WTC11 (cell line): ENCODE data around the gene UBR2. TPM values are rescaled to one million over a fixed set of nuclear protein-coding genes. Genes with fewer than 3 reads are reported as not detected.

Source experiments
- ATAC-seq: fragments of 200-7000 bp; cut with Tn5 transposase; 2 replicates; pipeline ENCODE4 v1.10.0; 2021; ENCODE audit warnings: mild to moderate bottlenecking, moderate library complexity
- CTCF ChIA-PET: fragments of 300-600 bp; sonication (Branson Sonifier 250); formaldehyde crosslinking; loops from one replicate; lab custom pipeline; 2021; ENCODE audit warnings: antibody characterized with exemption; lab: Charles Lee
- POLR2A ChIA-PET: fragments of 350-600 bp; sonication (Branson Sonifier 250); formaldehyde crosslinking; loops from one replicate; lab custom pipeline; 2021; ENCODE audit warnings: antibody characterized with exemption; lab: Charles Lee
- DNase-seq: peaks from one replicate; pipeline ENCODE4 v3.0.0; 2021; ENCODE audit warnings: low spot score
- H3K27ac Mint-ChIP-seq: 2 replicates; pipeline ENCODE4 v1.8.0; 2021; ENCODE audit warnings: mixed read lengths
- H3K27me3 Mint-ChIP-seq: 2 replicates; pipeline ENCODE4 v1.8.0; 2021; ENCODE audit warnings: low read depth, mild to moderate bottlenecking, moderate library complexity, mixed read lengths
- H3K36me3 Mint-ChIP-seq: 2 replicates; pipeline ENCODE4 v1.8.0; 2021; ENCODE audit warnings: mixed read lengths
- H3K4me1 Mint-ChIP-seq: 2 replicates; pipeline ENCODE4 v1.8.0; 2022; ENCODE audit warnings: mixed read lengths
- H3K4me3 Mint-ChIP-seq: 2 replicates; pipeline ENCODE4 v1.8.0; 2021; ENCODE audit warnings: mild to moderate bottlenecking, moderate library complexity, mixed read lengths
- H3K9me3 Mint-ChIP-seq: 2 replicates; pipeline ENCODE4 v1.8.0; 2021; ENCODE audit warnings: mixed read lengths
- AFF4 ChIP-seq: sonication (generic); formaldehyde crosslinking; IDR thresholded peaks from 2 replicates; pipeline ENCODE4 v1.8.1; 2023; ENCODE audit warnings: mild to moderate bottlenecking, missing genetic modification reagents, borderline replicate concordance
- E2F4 ChIP-seq: sonication (generic); formaldehyde crosslinking; IDR thresholded peaks from 2 replicates; pipeline ENCODE4 v1.8.1; 2022; ENCODE audit warnings: low read depth, mild to moderate bottlenecking, moderate library complexity, missing genetic modification reagents, borderline replicate concordance
- HMGA2 ChIP-seq: fragments of 250-450 bp; sonication (Bioruptor Pico); IDR thresholded peaks from 2 replicates; pipeline ENCODE4 v1.4.0; 2021; ENCODE audit warnings: mild to moderate bottlenecking, moderate library complexity
- KAT7 ChIP-seq: sonication (generic); formaldehyde crosslinking; IDR thresholded peaks from 2 replicates; pipeline ENCODE4 v1.8.1; 2023; ENCODE audit warnings: missing genetic modification reagents, mild to moderate bottlenecking, borderline replicate concordance
- NR1H2 ChIP-seq: sonication (generic); formaldehyde crosslinking; IDR thresholded peaks from 2 replicates; pipeline ENCODE4 v1.9.0; 2021; ENCODE audit warnings: mild to moderate bottlenecking, moderate library complexity, missing genetic modification reagents
- NR2C2 ChIP-seq: sonication (generic); formaldehyde crosslinking; IDR thresholded peaks from 2 replicates; pipeline ENCODE4 v1.8.0; 2022; ENCODE audit warnings: mild to moderate bottlenecking, missing genetic modification reagents
- NR3C1 ChIP-seq: sonication (generic); formaldehyde crosslinking; conservative IDR thresholded peaks from 2 replicates; pipeline ENCODE4 v1.8.1; 2023; ENCODE audit warnings: low read depth, mild to moderate bottlenecking, missing genetic modification reagents
- PRDM15 ChIP-seq: sonication (generic); formaldehyde crosslinking; IDR thresholded peaks from 2 replicates; pipeline ENCODE4 v1.8.0; 2022; ENCODE audit warnings: missing genetic modification reagents
- SMAD4 ChIP-seq: sonication (generic); formaldehyde crosslinking; IDR thresholded peaks from 2 replicates; pipeline ENCODE4 v1.8.0; 2022; ENCODE audit warnings: mild to moderate bottlenecking, missing genetic modification reagents
- SOX15 ChIP-seq: fragments of 250-450 bp; sonication (Bioruptor Pico); IDR thresholded peaks from 2 replicates; pipeline ENCODE4 v1.9.0; 2021; ENCODE audit warnings: mild to moderate bottlenecking
- SP1 ChIP-seq: sonication (generic); formaldehyde crosslinking; conservative IDR thresholded peaks from 2 replicates; pipeline ENCODE4 v1.8.1; 2022; ENCODE audit warnings: missing genetic modification reagents
- ZBTB43 ChIP-seq: sonication (generic); formaldehyde crosslinking; IDR thresholded peaks from 2 replicates; pipeline ENCODE4 v1.8.1; 2023; ENCODE audit warnings: mild to moderate bottlenecking, missing genetic modification reagents
- ZSCAN18 ChIP-seq: fragments of 250-450 bp; sonication (Bioruptor Pico); IDR thresholded peaks from 2 replicates; pipeline ENCODE4 v2.1.2; 2022; ENCODE audit warnings: mild to moderate bottlenecking, moderate library complexity
- total RNA-seq: library from RNA; stranded (reverse); gene quantifications from 3 replicates; pipeline ENCODE4 v1.2.3, GENCODE V29; 2021

Gene UBR2
- total RNA-seq, 1 experiment from 2014 or later: 18.8 TPM

- H3K36me3 Mint-ChIP-seq: peaks cover 77% of the 10 kb centered on the region
- ATAC-seq: no peak
- POLR2A ChIA-PET: no interaction called here
These were observed 124.5 kb downstream of the UBR2 start for GRCh38 chr6:42688281-42688680.

GRCh38 chr6:42689371-42689770 lies 125.5 kb downstream of the UBR2 start:
- Mint-ChIP-seq H3K9me3 (peaks cover 7% of the 10 kb centered on the region), H3K27ac (no peak overlapping the region), H3K27me3 (no peaks in the 10 kb centered on the region; the same call in 1 of the 2 replicates), H3K4me1 (no peaks in the 10 kb centered on the region), H3K36me3 (peaks cover 67% of the 10 kb centered on the region), H3K4me3 (no peak overlapping the region)
- TF ChIP-seq E2F4 (no peak), KAT7 (CRISPR knock-in tag) (no peak), AFF4 (no peak), HMGA2 (CRISPR knock-in tag) (no peak), SP1 (CRISPR knock-in tag) (no peak), PRDM15 (CRISPR knock-in tag) (no peak), NR1H2 (CRISPR knock-in tag) (no peak), SOX15 (CRISPR knock-in tag) (no peak), ZBTB43 (CRISPR knock-in tag) (no peak), ZSCAN18 (CRISPR knock-in tag) (no peak), NR2C2 (no peak)
- no peak for DNase-seq
- ChIA-PET POLR2A (no interaction called here), CTCF (no interaction called here)
- ATAC-seq: no peak

More at GRCh38 chr6:42688281-42688680, 124.5 kb downstream of the UBR2 start:
- Mint-ChIP-seq H3K27ac (no peak overlapping the region), H3K9me3 (peaks cover 7% of the 10 kb centered on the region), H3K4me3 (no peak overlapping the region), H3K27me3 (no peaks in the 10 kb centered on the region; the same call in 1 of the 2 replicates), H3K4me1 (no peaks in the 10 kb centered on the region)
- no peak for DNase-seq
- no peak for TF ChIP-seq NR3C1 (CRISPR knock-in tag)
- TF ChIP-seq SMAD4: no peak
- CTCF ChIA-PET: no interaction called here
